K562 (cell line): ENCODE data around the gene LENEP. TPM values are rescaled to one million over a fixed set of nuclear protein-coding genes. Genes with fewer than 3 reads are reported as not detected.

Source experiments
- GTF2B ChIP-seq: IDR thresholded peaks from 2 replicates; pipeline ENCODE4 v1.6.1; 2011; ENCODE audit not compliant: insufficient read length; ENCODE audit errors: extremely low read depth
- HLTF ChIP-seq: fragments of 450-650 bp; IDR thresholded peaks from 2 replicates; pipeline ENCODE4 v1.6.1; 2016
- IRF9 ChIP-seq: fragments of 450-650 bp; IDR thresholded peaks from 2 replicates; pipeline ENCODE4 v1.6.1; 2016; ENCODE audit warnings: missing biosample characterization, missing genetic modification characterization
- PATZ1 ChIP-seq: fragments of 250-450 bp; sonication (Bioruptor Pico); IDR thresholded peaks from 2 replicates; pipeline ENCODE4 v1.5.0; 2020; ENCODE audit warnings: mild to moderate bottlenecking, borderline replicate concordance
- SNAPC5 ChIP-seq: fragments of 250-450 bp; sonication (Bioruptor Pico); IDR thresholded peaks from 2 replicates; pipeline ENCODE4 v1.8.0; 2021; ENCODE audit warnings: moderate library complexity, mild to moderate bottlenecking, inconsistent platforms
- ZMIZ1 ChIP-seq, 2 experiments: fragments of 150-350 bp in 1 of 2; IDR thresholded peaks; 2 replicates each; pipeline ENCODE4 v1.6.1; 2012 to 2016; ENCODE audit warnings: low read depth in 2 of 2, low read length in 2 of 2, mild to moderate bottlenecking in 1 of 2, moderate library complexity in 1 of 2
- ZNF408 ChIP-seq: fragments of 250-450 bp; sonication (Bioruptor Pico); IDR thresholded peaks from 2 replicates; pipeline ENCODE4 v1.4.0; 2020; ENCODE audit warnings: low read depth, mild to moderate bottlenecking, moderate library complexity
- ZNF609 ChIP-seq: sonication (generic); formaldehyde crosslinking; IDR thresholded peaks from 2 replicates; pipeline ENCODE4 v1.8.1; 2023; ENCODE audit warnings: missing genetic modification reagents, mild to moderate bottlenecking, borderline replicate concordance
- polyA plus RNA-seq, 8 experiments: library from polyadenylated mRNA; depleted of rRNA in 4 of 8; stranded (reverse) in 5 of 8; unstranded in 3 of 8; fragments of >200 nt; fragmentation: Nextera tagmentation in 2 of 8; fragmentation: Illumina TruSeq in 1 of 8; extraction: Ambion mirVana in 2 of 8; extraction: Trizol in 1 of 8; gene quantifications; 2 replicates each; pipeline versions ENCODE4 v1.2.1 to v1.2.3, GENCODE V29; 2011 to 2014; ENCODE audit warnings: inconsistent platforms in 1 of 8, missing spikeins in 1 of 8
- total RNA-seq, 7 experiments: library from RNA; depleted of rRNA in 6 of 7; stranded (reverse); fragments of >200 nt in 6 of 7; fragmentation: Illumina TruSeq in 2 of 7; extraction: Trizol in 2 of 7; gene quantifications; 2 replicates each; pipeline versions ENCODE4 v1.2.1 to v1.2.3, GENCODE V29; 2011 to 2021; ENCODE audit warnings: low replicate concordance in 1 of 7

LENEP gene
- total and polyA plus RNA-seq, 9 of the 15 experiments (the other 6 are each of a cell fraction or from before 2014, with no cell fraction given), result 0.23 to 0.87 (median 0.67) TPM; not detected in 5

- no peak for TF ChIP-seq ZMIZ1 (IDR thresholded peaks at IDR 0.05; ENCODE audit: low read depth in 2 of 2, low read length in 2 of 2)
- no peak for TF ChIP-seq ZNF609 (CRISPR knock-in tag)
- no peak for TF ChIP-seq SNAPC5 (CRISPR knock-in tag)
- TF ChIP-seq GTF2B, result no peak
- no peak for TF ChIP-seq ZNF408 (CRISPR knock-in tag)
- TF ChIP-seq IRF9 (tag), result no peak
- TF ChIP-seq HLTF, result no peak
- TF ChIP-seq PATZ1 (CRISPR knock-in tag), result no peak
These were observed 6.4 kb downstream of the LENEP start (continued) for GRCh38 chr1:154999571-155000410.
